OCI-LY7 (cell line): Measurements from ENCODE around the gene WFDC10A. TPM values are rescaled to one million over a fixed set of nuclear protein-coding genes. Genes with fewer than 3 reads are reported as not detected.
"Not testable (repeated sequence)": the region's sequence is repeated elsewhere in the genome, so short reads cannot be mapped to it uniquely, and the experiment has no call there.

Experiments
- BruUV-seq: library from RNA; stranded (reverse); fragments of 400-500 nt; replicated peaks from 2 replicates; lab custom pipeline; 2021; lab: Mats Ljungman, UMichigan
- CTCF ChIA-PET: fragments of 300-600 bp; sonication (Branson Sonifier 250); formaldehyde crosslinking; loops from one replicate; lab custom pipeline; 2022; ENCODE audit warnings: antibody characterized with exemption; ENCODE audit not compliant: unreplicated experiment; lab: Charles Lee
- POLR2A ChIA-PET: fragments of 300-600 bp; sonication (Branson Sonifier 250); formaldehyde crosslinking; loops from one replicate; lab custom pipeline; 2022; ENCODE audit warnings: antibody characterized with exemption; lab: Charles Lee
- DNase-seq: peaks from one replicate; pipeline ENCODE4 v3.0.0-alpha.2; 2015; ENCODE audit warnings: low spot score
- H2AFZ ChIP-seq: fragments of 200-600 bp; sonication (generic), shearing (Covaris generic); 2 replicates; pipeline ENCODE4 v1.6.1; 2014; ENCODE audit warnings: mild to moderate bottlenecking, antibody characterized with exemption, low read length, moderate library complexity
- H3K27ac ChIP-seq: fragments of 200-600 bp; sonication (generic); 2 replicates; pipeline ENCODE4 v1.5.1; 2014; ENCODE audit warnings: mixed run types, low read depth, mild to moderate bottlenecking, moderate library complexity, low read length, inconsistent platforms; ENCODE audit not compliant: poor library complexity, severe bottlenecking
- H3K36me3 ChIP-seq: fragments of 200-600 bp; sonication (generic); 2 replicates; pipeline ENCODE4 v1.6.1; 2014; ENCODE audit warnings: mild to moderate bottlenecking, antibody characterized with exemption, low read length, moderate library complexity, mixed read lengths; ENCODE audit not compliant: insufficient read depth
- H3K4me1 ChIP-seq: fragments of 200-600 bp; sonication (generic); 2 replicates; pipeline ENCODE4 v1.5.1; 2014; ENCODE audit warnings: mild to moderate bottlenecking, low read length; ENCODE audit not compliant: insufficient read depth, poor library complexity, severe bottlenecking
- H3K4me2 ChIP-seq: fragments of 200-600 bp; sonication (generic); 2 replicates; pipeline ENCODE4 v1.6.1; 2014; ENCODE audit warnings: mild to moderate bottlenecking, low read length
- H3K4me3 ChIP-seq: fragments of 200-600 bp; sonication (generic); 2 replicates; pipeline ENCODE4 v1.5.1; 2014; ENCODE audit warnings: mild to moderate bottlenecking, low read depth, low read length; ENCODE audit not compliant: poor library complexity, severe bottlenecking
- H3K79me2 ChIP-seq: fragments of 200-600 bp; sonication (generic); 2 replicates; pipeline ENCODE4 v1.6.1; 2016; ENCODE audit warnings: low read depth, mild to moderate bottlenecking, low read length, moderate library complexity, mixed read lengths; ENCODE audit not compliant: insufficient read depth
- H3K9me2 ChIP-seq: fragments of 200-600 bp; sonication (generic); 2 replicates; pipeline ENCODE4 v1.6.1; 2016; ENCODE audit warnings: mild to moderate bottlenecking, low read length, mixed read lengths; ENCODE audit not compliant: insufficient read depth
- H3K9me3 ChIP-seq: fragments of 200-600 bp; sonication (generic); 2 replicates; pipeline ENCODE4 v1.6.1; 2014; ENCODE audit warnings: mild to moderate bottlenecking, mixed run types, low read length, mixed read lengths
- H4K20me1 ChIP-seq: fragments of 200-600 bp; sonication (generic); 2 replicates; pipeline ENCODE4 v1.6.1; 2014; ENCODE audit warnings: mild to moderate bottlenecking, antibody characterized with exemption, low read length, moderate library complexity, mixed read lengths; ENCODE audit not compliant: insufficient read depth
- EZH2phosphoT487 ChIP-seq: fragments of 200-600 bp; sonication (generic); IDR thresholded peaks from 2 replicates; pipeline ENCODE4 v1.6.1; 2018; ENCODE audit warnings: low read depth, borderline replicate concordance, mild to moderate bottlenecking, mixed run types, antibody characterized with exemption, low read length, moderate library complexity, mixed read lengths
- intact Hi-C: fragments of 100-400 bp; cut with micrococcal nuclease; formaldehyde crosslinking; loops from one replicate; pipeline ENCODE4 v1.10.0; 2022; ENCODE audit not compliant: unreplicated experiment
- total RNA-seq, 2 experiments: library from RNA; depleted of rRNA in 1 of 2; stranded (reverse); fragments of >200 nt in 1 of 2; shearing (Covaris generic) in 1 of 2; gene quantifications; 2 replicates each; pipeline ENCODE4 v1.2.3, GENCODE V29; 2014 to 2022
- TF ChIP-seq, protein P1 (sequence below): fragments of 200-600 bp; sonication (generic); conservative IDR thresholded peaks from 2 replicates; pipeline ENCODE4 v1.5.1; 2014; ENCODE audit warnings: mild to moderate bottlenecking, antibody characterized with exemption, low read length, moderate library complexity, mixed read lengths

The WFDC10A gene
- total RNA-seq, 2 experiments from 2014 or later, result not detected

DNA sequence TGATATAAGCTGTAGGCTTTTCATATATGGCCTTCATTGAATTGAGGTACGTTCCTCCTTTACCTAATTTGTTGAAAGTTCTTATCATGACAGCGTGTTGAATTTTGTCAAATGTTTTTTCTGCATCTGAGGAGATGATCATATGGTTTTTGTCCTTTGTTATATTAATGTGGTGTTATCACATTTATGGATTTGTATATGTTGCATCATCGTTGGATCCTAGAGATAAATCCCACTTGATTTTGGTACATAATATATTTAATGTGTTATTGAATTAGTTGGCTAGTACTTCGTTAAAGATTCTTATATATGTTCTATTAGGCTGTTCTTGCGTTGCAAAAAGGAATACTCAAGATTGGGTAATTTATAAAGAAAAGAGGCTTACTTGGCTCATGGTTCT lies 10.1 kb downstream of the WFDC10A start:
- Histone ChIP-seq H3K36me3 (no peaks in the 10 kb centered on the region), H3K9me3 (no peaks in the 10 kb centered on the region), H3K9me2 (no peaks in the 10 kb centered on the region), H4K20me1 (no peaks in the 10 kb centered on the region), H3K79me2 (no peaks in the 10 kb centered on the region), H3K27ac (no peak overlapping the region), H3K4me2 (no peak overlapping the region), H3K4me3 (no peak overlapping the region), H2AFZ (no peak overlapping the region), H3K4me1 (no peaks in the 10 kb centered on the region)
- DNase-seq, result no peak
- CTCF ChIA-PET, result no interaction called here
- no TSS peak for BruUV-seq
- intact Hi-C loops, result no loop called here
- POLR2A ChIA-PET, result no interaction called here
- TF ChIP-seq, protein P1, sequence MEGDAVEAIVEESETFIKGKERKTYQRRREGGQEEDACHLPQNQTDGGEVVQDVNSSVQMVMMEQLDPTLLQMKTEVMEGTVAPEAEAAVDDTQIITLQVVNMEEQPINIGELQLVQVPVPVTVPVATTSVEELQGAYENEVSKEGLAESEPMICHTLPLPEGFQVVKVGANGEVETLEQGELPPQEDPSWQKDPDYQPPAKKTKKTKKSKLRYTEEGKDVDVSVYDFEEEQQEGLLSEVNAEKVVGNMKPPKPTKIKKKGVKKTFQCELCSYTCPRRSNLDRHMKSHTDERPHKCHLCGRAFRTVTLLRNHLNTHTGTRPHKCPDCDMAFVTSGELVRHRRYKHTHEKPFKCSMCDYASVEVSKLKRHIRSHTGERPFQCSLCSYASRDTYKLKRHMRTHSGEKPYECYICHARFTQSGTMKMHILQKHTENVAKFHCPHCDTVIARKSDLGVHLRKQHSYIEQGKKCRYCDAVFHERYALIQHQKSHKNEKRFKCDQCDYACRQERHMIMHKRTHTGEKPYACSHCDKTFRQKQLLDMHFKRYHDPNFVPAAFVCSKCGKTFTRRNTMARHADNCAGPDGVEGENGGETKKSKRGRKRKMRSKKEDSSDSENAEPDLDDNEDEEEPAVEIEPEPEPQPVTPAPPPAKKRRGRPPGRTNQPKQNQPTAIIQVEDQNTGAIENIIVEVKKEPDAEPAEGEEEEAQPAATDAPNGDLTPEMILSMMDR, result no peak
- TF ChIP-seq EZH2phosphoT487, result no peak

DNA sequence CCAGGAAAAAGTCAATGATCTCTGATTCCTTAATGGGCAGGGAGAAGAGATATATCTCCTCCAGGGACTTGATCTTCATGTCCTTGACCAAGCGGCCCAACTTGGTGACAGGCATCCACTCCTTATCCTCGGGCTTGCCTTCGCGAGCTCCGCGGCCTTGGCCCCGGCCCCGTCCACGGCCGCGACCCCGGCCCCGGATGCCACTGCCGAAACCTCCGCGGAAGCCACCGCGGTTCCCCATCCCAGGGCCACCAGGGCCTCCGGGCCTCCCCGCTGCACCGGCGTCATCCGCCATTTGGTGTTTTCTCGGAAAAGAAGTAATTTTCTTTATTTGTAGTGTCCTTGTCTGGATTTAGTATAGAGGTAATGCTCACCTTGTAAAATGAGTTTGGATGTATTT lies 11.5 kb downstream of the WFDC10A start:
- CTCF ChIA-PET, H4K20me1 ChIP-seq, BruUV-seq, H3K36me3 ChIP-seq, intact Hi-C loops, H3K9me3 ChIP-seq, H2AFZ ChIP-seq, H3K9me2 ChIP-seq, DNase-seq, H3K4me1 ChIP-seq, H3K27ac ChIP-seq, H3K79me2 ChIP-seq, H3K4me3 ChIP-seq, H3K4me2 ChIP-seq, POLR2A ChIA-PET: not testable (repeated sequence)

DNA sequence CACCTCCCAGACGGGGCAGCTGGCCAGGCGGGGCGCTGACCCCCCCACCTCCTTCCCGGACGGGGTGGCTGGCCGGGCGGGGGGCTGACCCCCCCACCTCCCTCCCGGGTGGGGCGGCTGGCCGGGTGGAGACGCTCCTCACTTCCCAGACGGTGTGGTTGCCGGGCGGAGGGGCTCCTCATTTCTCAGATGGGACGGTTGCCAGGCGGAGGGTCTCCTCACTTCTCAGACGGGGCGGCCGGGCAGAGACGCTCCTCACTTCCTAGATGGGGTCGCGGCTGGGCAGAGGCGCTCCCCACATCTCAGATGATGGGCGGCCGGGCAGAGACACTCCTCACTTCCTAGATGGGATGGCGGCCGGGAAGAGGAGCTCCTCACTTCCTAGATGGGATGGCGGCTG lies 16.3 kb downstream of the WFDC10A start:
- H2AFZ ChIP-seq, DNase-seq, H3K9me3 ChIP-seq, H3K4me3 ChIP-seq, H3K36me3 ChIP-seq, BruUV-seq, H3K27ac ChIP-seq, H3K4me2 ChIP-seq, POLR2A ChIA-PET, CTCF ChIA-PET, H3K4me1 ChIP-seq, H3K9me2 ChIP-seq, intact Hi-C loops, H3K79me2 ChIP-seq, H4K20me1 ChIP-seq: not testable (repeated sequence)

DNA sequence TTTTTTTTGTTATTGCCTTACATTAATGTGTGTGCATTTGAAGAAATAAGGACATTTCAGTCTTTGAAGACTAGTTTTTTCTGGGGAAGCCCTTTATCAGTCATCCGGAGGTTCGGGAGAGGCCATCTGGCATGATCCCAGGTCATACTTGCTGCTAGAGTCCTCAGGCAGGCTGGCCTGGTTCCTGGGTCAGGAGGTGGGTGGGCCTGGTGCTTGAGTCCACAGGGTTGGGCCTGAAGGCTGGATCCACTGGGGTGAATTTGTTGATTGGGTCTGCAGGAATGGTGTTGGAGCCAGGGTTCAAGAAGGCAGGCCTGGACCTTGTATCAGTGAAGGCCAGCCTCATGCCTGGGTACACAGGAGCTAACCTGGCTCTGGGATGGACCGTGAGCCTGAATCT lies 17.3 kb downstream of the WFDC10A start:
- POLR2A ChIA-PET, result no interaction called here
- Histone ChIP-seq H3K9me2 (no peaks in the 10 kb centered on the region), H3K36me3 (no peaks in the 10 kb centered on the region), H3K4me3 (no peak overlapping the region), H3K27ac (no peak overlapping the region), H3K79me2 (no peaks in the 10 kb centered on the region), H3K4me2 (no peak overlapping the region), H3K9me3 (no peaks in the 10 kb centered on the region), H3K4me1 (no peaks in the 10 kb centered on the region), H2AFZ (no peak overlapping the region), H4K20me1 (no peaks in the 10 kb centered on the region)
- TF ChIP-seq, protein P1, result no peak
- BruUV-seq, result no TSS peak
- DNase-seq, result no peak
- CTCF ChIA-PET, result no interaction called here
- intact Hi-C loops, result no loop called here
